IPS DF 6.9 (cell line): ENCODE data around the gene SLC2A11.
"Not testable (repeated sequence)": the region's sequence is repeated elsewhere in the genome, so short reads cannot be mapped to it uniquely, and the experiment has no call there.

ENCODE experiments used
- DNase-seq: peaks from one replicate; pipeline ENCODE4 v3.0.0-alpha.2; 2013; ENCODE audit warnings: low read depth, low spot score
- H3K27ac ChIP-seq: one replicate; pipeline ENCODE4 v1.5.1; 2013; ENCODE audit warnings: low read length, control low read depth
- H3K27me3 ChIP-seq: 2 replicates; pipeline ENCODE4 v1.6.1; 2013; ENCODE audit warnings: mild to moderate bottlenecking, low read length; ENCODE audit not compliant: control insufficient read depth, insufficient read depth
- H3K36me3 ChIP-seq: 2 replicates; pipeline ENCODE4 v1.6.1; 2013; ENCODE audit warnings: low read length; ENCODE audit not compliant: control insufficient read depth, insufficient read depth
- H3K4me1 ChIP-seq: 2 replicates; pipeline ENCODE4 v1.6.1; 2013; ENCODE audit warnings: low read length; ENCODE audit not compliant: control insufficient read depth, insufficient read depth
- H3K4me3 ChIP-seq: 2 replicates; pipeline ENCODE4 v1.5.1; 2013; ENCODE audit warnings: mild to moderate bottlenecking, low read length
- H3K9me3 ChIP-seq: 2 replicates; pipeline ENCODE4 v1.6.1; 2013; ENCODE audit warnings: low read length, inconsistent platforms; ENCODE audit not compliant: control insufficient read depth, insufficient read depth
- WGBS: extraction: QIAGEN DNeasy Blood & Tissue Kit; methylation state at CpG from one replicate; pipeline ENCODE4 v1.1.7; 2013; ENCODE audit warnings: mixed read lengths, missing lambda C conversion rate; ENCODE audit not compliant: insufficient read length, insufficient coverage; 5-methylcytosine and 5-hydroxymethylcytosine counted together

Gene SLC2A11

GRCh38 chr22:23847991-23848864 lies 9.4 kb upstream of the SLC2A11 start:
- H3K4me3 ChIP-seq = no peak overlapping the region
- no peak overlapping the region for H3K27ac ChIP-seq

GRCh38 chr22:23849009-23850006 lies 8.4 kb upstream of the SLC2A11 start:
- Histone ChIP-seq H3K4me1 (peaks cover 6% of the 10 kb centered on the region), H3K27me3 (no peaks in the 10 kb centered on the region), H3K36me3 (no peaks in the 10 kb centered on the region), H3K9me3 (no peaks in the 10 kb centered on the region), H3K27ac (no peak overlapping the region), H3K4me3 (no peak overlapping the region)
- no peak for DNase-seq
- no CpG with 5 or more reads among the region's 62 CpGs for WGBS

More at GRCh38 chr22:23847991-23848864, 9.4 kb upstream of the SLC2A11 start:
- no peak for DNase-seq
- H3K9me3 ChIP-seq = no peaks in the 10 kb centered on the region
- H3K27me3 ChIP-seq = no peaks in the 10 kb centered on the region
- WGBS = no CpG with 5 or more reads among the region's 24 CpGs
- peaks cover 6% of the 10 kb centered on the region for H3K4me1 ChIP-seq
- H3K36me3 ChIP-seq = no peaks in the 10 kb centered on the region

- Histone ChIP-seq H3K27ac (no peak overlapping the region), H3K36me3 (no peaks in the 10 kb centered on the region), H3K9me3 (no peaks in the 10 kb centered on the region), H3K27me3 (no peaks in the 10 kb centered on the region), H3K4me3 (no peak overlapping the region), H3K4me1 (peaks cover 6% of the 10 kb centered on the region)
- no CpG with 5 or more reads among the region's 16 CpGs for WGBS
- DNase-seq = no peak
These were observed 7.5 kb upstream of the SLC2A11 start for GRCh38 chr22:23850136-23850611.

- H3K4me1 ChIP-seq = peaks cover 2% of the 10 kb centered on the region; the same call in 1 of the 2 replicates
- H3K36me3 ChIP-seq = no peaks in the 10 kb centered on the region
- no peaks in the 10 kb centered on the region for H3K9me3 ChIP-seq
- no peak for DNase-seq
- WGBS = no CpG with 5 or more reads among the region's 58 CpGs
- H3K27ac ChIP-seq = no peak overlapping the region
- peak overlapping the region; percentile 50; the same call in 1 of the 2 replicates for H3K4me3 ChIP-seq
- no peaks in the 10 kb centered on the region for H3K27me3 ChIP-seq
These were observed 712 bp upstream of the SLC2A11 start for GRCh38 chr22:23856721-23857605.

- peaks cover 2% of the 10 kb centered on the region; the same call in 1 of the 2 replicates for H3K4me1 ChIP-seq
- H3K27ac ChIP-seq = no peak overlapping the region
- no CpG with 5 or more reads among the region's 7 CpGs for WGBS
- DNase-seq = no peak
- no peaks in the 10 kb centered on the region for H3K36me3 ChIP-seq
- no peaks in the 10 kb centered on the region for H3K27me3 ChIP-seq
- H3K9me3 ChIP-seq = no peaks in the 10 kb centered on the region
- peak overlapping the region; percentile 50; the same call in 1 of the 2 replicates for H3K4me3 ChIP-seq
These were observed 775 bp downstream of the SLC2A11 start for GRCh38 chr22:23858484-23858815.

GRCh38 chr22:23859201-23859600 lies 1.5 kb downstream of the SLC2A11 start:
- Histone ChIP-seq H3K36me3 (no peaks in the 10 kb centered on the region), H3K9me3 (no peaks in the 10 kb centered on the region), H3K27me3 (no peaks in the 10 kb centered on the region), H3K4me1 (peaks cover 2% of the 10 kb centered on the region; the same call in 1 of the 2 replicates), H3K4me3 (no peak overlapping the region), H3K27ac (no peak overlapping the region)
- no CpG with 5 or more reads among the region's 4 CpGs for WGBS
- DNase-seq = no peak

GRCh38 chr22:23860187-23860586 lies 2.5 kb downstream of the SLC2A11 start:
- H3K36me3 ChIP-seq, H3K9me3 ChIP-seq, H3K27me3 ChIP-seq, DNase-seq, H3K27ac ChIP-seq, H3K4me1 ChIP-seq, H3K4me3 ChIP-seq: not testable (repeated sequence)
- WGBS = no CpG with 5 or more reads among the region's 8 CpGs

GRCh38 chr22:23862103-23862502 lies 4.4 kb downstream of the SLC2A11 start:
- no peak for DNase-seq
- no peak overlapping the region for H3K4me3 ChIP-seq
- no peak overlapping the region for H3K27ac ChIP-seq
- WGBS = no CpG with 5 or more reads among the region's 3 CpGs
- H3K4me1 ChIP-seq = no peaks in the 10 kb centered on the region
- no peaks in the 10 kb centered on the region for H3K36me3 ChIP-seq
- H3K27me3 ChIP-seq = no peaks in the 10 kb centered on the region
- H3K9me3 ChIP-seq = no peaks in the 10 kb centered on the region

- H3K4me1 ChIP-seq, DNase-seq, H3K4me3 ChIP-seq, H3K27me3 ChIP-seq, H3K27ac ChIP-seq, H3K36me3 ChIP-seq, H3K9me3 ChIP-seq: not testable (repeated sequence)
- no CpG with 5 or more reads among the region's 11 CpGs for WGBS
These were observed 7.0 kb downstream of the SLC2A11 start for GRCh38 chr22:23864499-23865154.
